ENCODE data around the gene ZFYVE21. TPM values are rescaled to one million over a fixed set of nuclear protein-coding genes. Genes with fewer than 3 reads are reported as not detected.

The ZFYVE21 gene
- 27.1 to 36.8 TPM (median 33.0 TPM) in 5 replicates for total RNA-seq (2022; extraction: Qiagen RNA extraction; ENCODE audit: low read depth)

DNA sequence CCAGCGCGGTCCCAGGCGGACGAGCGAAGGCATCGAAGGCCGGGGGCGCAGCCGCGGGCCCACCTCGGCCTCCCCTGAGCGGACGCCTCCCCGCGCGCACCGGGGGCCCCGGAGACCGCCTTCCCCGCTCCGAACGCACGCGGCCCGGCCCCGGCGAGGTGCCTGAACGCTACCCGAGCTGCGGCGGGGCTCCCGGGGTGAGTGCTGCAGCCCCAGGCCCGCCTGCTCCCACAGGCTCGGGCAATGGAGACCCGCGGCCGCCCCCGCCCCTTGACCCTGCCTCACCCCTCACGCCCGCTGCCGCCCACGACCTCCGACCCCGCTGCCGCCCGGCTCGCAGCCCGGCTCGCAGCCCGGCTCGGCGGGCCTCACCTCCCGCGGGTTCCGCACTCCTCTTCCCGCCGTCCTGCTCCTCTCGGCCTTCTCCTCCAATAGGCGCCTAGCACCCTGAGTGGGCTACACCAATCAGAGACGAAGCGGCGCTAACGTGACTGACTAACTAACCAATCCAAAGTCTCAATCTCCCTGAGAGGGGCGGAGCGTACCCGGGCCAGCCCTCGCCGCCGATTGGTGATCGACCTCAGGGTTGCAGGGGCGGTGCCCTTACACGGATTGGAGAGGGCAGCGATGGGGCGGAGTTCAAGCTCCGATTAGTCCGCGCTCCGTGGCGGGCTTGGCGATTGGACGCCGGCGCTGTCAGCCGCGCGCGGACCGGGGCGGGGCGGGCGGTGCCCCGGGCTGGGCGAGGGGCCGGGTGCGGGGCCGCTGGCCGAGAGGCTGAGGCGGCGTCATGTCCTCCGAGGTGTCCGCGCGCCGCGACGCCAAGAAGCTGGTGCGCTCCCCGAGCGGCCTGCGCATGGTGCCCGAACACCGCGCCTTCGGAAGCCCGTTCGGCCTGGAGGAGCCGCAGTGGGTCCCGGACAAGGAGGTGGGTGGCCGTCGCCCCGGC, at the start of gene ZFYVE21, which contains the start of gene XRCC3:
TSS of gene ZFYVE21 (plus strand) at position 759 of the 949 bp plus-strand sequence. CDS start at position 791, 32 bp downstream.
TSS of gene XRCC3 (minus strand) at position 400 of the 949 bp plus-strand sequence. CDS start 4,364 bp downstream, outside the sequence.

Other genes starting within 250 kb of the ZFYVE21 start
- 74.0 to 101 TPM (median 85.8 TPM) in 5 replicates for gene CKB, start 193.0 kb upstream of the ZFYVE21 start, total RNA-seq (2022; extraction: Qiagen RNA extraction; ENCODE audit: low read depth)
- 22.4 to 32.6 TPM (median 26.7 TPM) in 5 replicates for gene TRMT61A, start 186.6 kb upstream of the ZFYVE21 start, total RNA-seq (2022; extraction: Qiagen RNA extraction; ENCODE audit: low read depth)
- gene BAG5, start 153.2 kb upstream of the ZFYVE21 start, total RNA-seq (2022; extraction: Qiagen RNA extraction; ENCODE audit: low read depth) = 22.7 to 26.7 TPM (median 26.1 TPM) in 5 replicates
- gene COA8, start 152.8 kb upstream of the ZFYVE21 start, total RNA-seq (2022; extraction: Qiagen RNA extraction; ENCODE audit: low read depth) = 45.5 to 54.4 TPM (median 50.7 TPM) in 5 replicates
- 82.1 to 109 TPM (median 105 TPM) in 5 replicates for gene KLC1, start 86.6 kb upstream of the ZFYVE21 start, total RNA-seq (2022; extraction: Qiagen RNA extraction; ENCODE audit: low read depth)
- 26.7 to 32.8 TPM (median 32.2 TPM) in 5 replicates for gene XRCC3, start 359 bp upstream of the ZFYVE21 start, total RNA-seq (2022; extraction: Qiagen RNA extraction; ENCODE audit: low read depth)
- gene PPP1R13B, start 131.8 kb downstream of the ZFYVE21 start, total RNA-seq (2022; extraction: Qiagen RNA extraction; ENCODE audit: low read depth) = 3.3 to 5.2 TPM (median 4.5 TPM) in 5 replicates
- gene TDRD9, start 212.6 kb downstream of the ZFYVE21 start, total RNA-seq (2022; extraction: Qiagen RNA extraction; ENCODE audit: low read depth) = 0.06 TPM in 1 of 5 replicates, not detected in the others
- not detected in 5 replicates for gene RD3L, start 226.7 kb downstream of the ZFYVE21 start, total RNA-seq (2022; extraction: Qiagen RNA extraction; ENCODE audit: low read depth)